ENCODE data around the gene SLC44A3.

GRCh38 chr1:94858276-94858675 is 38.1 kb downstream of the SLC44A3 start:
- TF ChIP-seq MAFK (IDR thresholded peaks at IDR 0.05; ENCODE audit: low read depth, low read length) (no peak), FOSL1 (IDR thresholded peaks at IDR 0.05; ENCODE audit: insufficient read depth, low read depth, low read length) (no peak), POLR2A (IDR thresholded peaks at IDR 0.05; ENCODE audit: control extremely low read depth in 1 of 2, low read depth in 2 of 2, low read length in 2 of 2) (no peak), EZH2 (IDR thresholded peaks at IDR 0.05; ENCODE audit: low read depth, low read length, severe bottlenecking) (no peak), POLR2AphosphoS5 (IDR thresholded peaks at IDR 0.05; ENCODE audit: low read depth, low read length) (no peak)
- TF ChIP-seq, protein P1, sequence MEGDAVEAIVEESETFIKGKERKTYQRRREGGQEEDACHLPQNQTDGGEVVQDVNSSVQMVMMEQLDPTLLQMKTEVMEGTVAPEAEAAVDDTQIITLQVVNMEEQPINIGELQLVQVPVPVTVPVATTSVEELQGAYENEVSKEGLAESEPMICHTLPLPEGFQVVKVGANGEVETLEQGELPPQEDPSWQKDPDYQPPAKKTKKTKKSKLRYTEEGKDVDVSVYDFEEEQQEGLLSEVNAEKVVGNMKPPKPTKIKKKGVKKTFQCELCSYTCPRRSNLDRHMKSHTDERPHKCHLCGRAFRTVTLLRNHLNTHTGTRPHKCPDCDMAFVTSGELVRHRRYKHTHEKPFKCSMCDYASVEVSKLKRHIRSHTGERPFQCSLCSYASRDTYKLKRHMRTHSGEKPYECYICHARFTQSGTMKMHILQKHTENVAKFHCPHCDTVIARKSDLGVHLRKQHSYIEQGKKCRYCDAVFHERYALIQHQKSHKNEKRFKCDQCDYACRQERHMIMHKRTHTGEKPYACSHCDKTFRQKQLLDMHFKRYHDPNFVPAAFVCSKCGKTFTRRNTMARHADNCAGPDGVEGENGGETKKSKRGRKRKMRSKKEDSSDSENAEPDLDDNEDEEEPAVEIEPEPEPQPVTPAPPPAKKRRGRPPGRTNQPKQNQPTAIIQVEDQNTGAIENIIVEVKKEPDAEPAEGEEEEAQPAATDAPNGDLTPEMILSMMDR (IDR thresholded peaks at IDR 0.05; ENCODE audit: control extremely low read depth in 1 of 3, insufficient read depth in 1 of 3, low read depth in 1 of 3, low read length in 3 of 3), result no peak

Data from H1 (cell line).